Natural killer cell (primary cell): ENCODE data around the gene NKIRAS2. TPM values are rescaled to one million over a fixed set of nuclear protein-coding genes. Genes with fewer than 3 reads are reported as not detected.
A peak's percentile ranks its signal among the peaks of the same experiment; 100 is the strongest.

ENCODE experiments used
- ATAC-seq, 3 donors: fragments of 150-1000 bp in 2 of 3; fragments of 200-7000 bp in 1 of 3; cut with Tn5 transposase; 1 replicate in 1 of 3; 2 replicates in 2 of 3; pipeline ENCODE4 v1.10.0; 2021; ENCODE audit warnings: mild to moderate bottlenecking in 2 of 3, moderate library complexity in 2 of 3
- DNase-seq, 2 donors: peaks; one replicate each; pipeline versions ENCODE4 v3.0.0 to v3.0.0-alpha.2; 2013 to 2021; ENCODE audit warnings: mixed read lengths in 1 of 2
- H3K27ac ChIP-seq: one replicate; pipeline ENCODE4 v1.5.1; 2013; ENCODE audit warnings: mild to moderate bottlenecking, low read length
- H3K27me3 ChIP-seq: one replicate; pipeline ENCODE4 v1.6.1; 2013; ENCODE audit warnings: low read length; ENCODE audit not compliant: control insufficient read depth, insufficient read depth
- H3K36me3 ChIP-seq: one replicate; pipeline ENCODE4 v1.6.1; 2013; ENCODE audit warnings: low read length; ENCODE audit not compliant: control insufficient read depth, insufficient read depth
- H3K4me1 ChIP-seq: one replicate; pipeline ENCODE4 v1.6.1; 2013; ENCODE audit warnings: low read length; ENCODE audit not compliant: control insufficient read depth, insufficient read depth
- H3K4me3 ChIP-seq: one replicate; pipeline ENCODE4 v1.5.1; 2013; ENCODE audit warnings: low read length
- H3K9me3 ChIP-seq: one replicate; pipeline ENCODE4 v1.6.1; 2013; ENCODE audit warnings: low read length; ENCODE audit not compliant: control insufficient read depth, insufficient read depth
- H3K27ac Mint-ChIP-seq, 2 donors: one replicate each; pipeline ENCODE4 v1.8.0; 2022; ENCODE audit warnings: mild to moderate bottlenecking in 2 of 2, mixed read lengths in 2 of 2, moderate library complexity in 1 of 2
- H3K27me3 Mint-ChIP-seq, 2 donors: one replicate each; pipeline ENCODE4 v1.8.0; 2022; ENCODE audit warnings: low read depth in 2 of 2, mixed read lengths in 2 of 2
- H3K36me3 Mint-ChIP-seq: one replicate; pipeline ENCODE4 v1.8.0; 2022; ENCODE audit warnings: mixed read lengths
- H3K4me1 Mint-ChIP-seq, 2 donors: one replicate each; pipeline ENCODE4 v1.8.0; 2022; ENCODE audit warnings: mixed read lengths in 2 of 2
- H3K4me3 Mint-ChIP-seq: one replicate; pipeline ENCODE4 v1.8.0; 2022; ENCODE audit warnings: mild to moderate bottlenecking, moderate library complexity, mixed read lengths
- H3K9me3 Mint-ChIP-seq, 2 donors: one replicate each; pipeline ENCODE4 v1.8.0; 2022; ENCODE audit warnings: mixed read lengths in 2 of 2
- WGBS: methylation state at CpG from one replicate; pipeline ENCODE4 v1.1.7; 2013; ENCODE audit warnings: missing lambda C conversion rate; ENCODE audit not compliant: insufficient coverage; 5-methylcytosine and 5-hydroxymethylcytosine counted together
- intact Hi-C: fragments of 100-400 bp; cut with micrococcal nuclease; formaldehyde crosslinking; loops from one replicate; pipeline ENCODE4 v1.14.2; 2022
- total RNA-seq, 4 donors: library from RNA; stranded (reverse); fragments of 120-200 nt in 1 of 4; gene quantifications; one replicate each; pipeline versions ENCODE4 v1.2.3 to v1.2.4, GENCODE V29; 2013 to 2022
- TF ChIP-seq, protein P1 (sequence below): fragments of 200-600 bp; IDR thresholded peaks from one replicate; pipeline ENCODE4 v1.8.0; 2022; ENCODE audit warnings: antibody characterized with exemption

NKIRAS2 gene
- total RNA-seq, 3 donors from 2014 or later (not counting 1 experiment from before 2014, with no cell fraction given): 17.5 to 20.9 (median 19.3) TPM

DNA sequence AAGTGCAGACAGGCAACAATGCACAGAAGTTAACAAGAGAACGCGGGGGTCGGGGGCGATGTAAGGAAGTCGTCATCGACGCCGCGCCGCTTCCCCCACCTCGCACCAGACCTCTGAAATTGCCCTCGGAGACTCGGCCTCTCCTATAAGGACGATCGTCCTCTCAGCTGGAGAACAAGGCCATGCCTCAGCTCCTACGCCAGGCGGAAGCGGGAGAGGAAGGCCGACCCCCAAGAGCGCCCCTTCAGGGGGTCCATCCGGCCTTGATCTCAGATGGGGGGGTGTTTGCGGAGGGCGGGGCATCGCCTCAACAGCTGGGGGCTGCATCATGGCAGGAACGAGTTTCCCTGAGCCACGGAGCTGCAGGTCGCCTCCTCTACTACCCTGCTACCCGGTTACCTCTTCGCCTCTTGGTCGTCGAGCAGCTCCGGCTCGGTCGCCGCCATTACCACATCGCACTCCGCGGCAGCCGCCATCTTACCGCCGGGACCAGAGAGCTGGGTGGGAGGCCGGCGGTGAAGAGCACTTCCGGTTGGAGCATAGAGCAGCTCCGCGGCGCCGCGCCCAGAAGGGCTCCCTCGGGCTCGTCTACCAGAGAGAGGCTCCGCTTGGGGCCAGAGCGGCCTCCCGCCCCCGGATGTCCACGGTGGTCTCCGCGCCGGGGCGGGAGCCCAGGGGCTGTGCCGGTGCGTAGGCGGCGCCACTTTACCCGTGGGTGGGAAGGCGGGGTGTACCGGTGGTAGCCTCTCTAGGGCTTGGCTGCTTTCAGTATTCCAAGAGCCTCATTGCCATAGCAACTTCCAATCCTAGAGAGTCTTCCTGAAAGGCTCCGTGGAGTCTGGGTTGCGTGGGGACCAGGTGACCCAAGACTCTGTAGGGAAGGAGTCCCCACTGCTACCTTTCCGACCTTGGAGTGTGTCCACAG lies 2.7 kb upstream of the NKIRAS2 start, which contains the start of gene DNAJC7:
Gene DNAJC7 (minus strand): TSS at position 499 of the 925 bp plus-strand sequence. CDS start 23 bp downstream, at position 476.
- peaks cover 0 to 2% of the 10 kb centered on the region in 2 donors for H3K9me3 Mint-ChIP-seq
- peaks cover 2% of the 10 kb centered on the region for H3K36me3 ChIP-seq
- ATAC-seq (peak; percentile 79 to 92 (median 85)), DNase-seq (peak; percentile 86 to 94)
- peak within 1 kb of the TSS; percentile 96 to 99 for H3K27ac Mint-ChIP-seq
- H3K9me3 ChIP-seq: no peaks in the 10 kb centered on the region
- peaks cover 80 to 81% of the 10 kb centered on the region in 2 donors for H3K4me1 Mint-ChIP-seq
- peak within 1 kb of the TSS; percentile 99 for H3K4me3 ChIP-seq
- H3K27me3 Mint-ChIP-seq: no peaks in the 10 kb centered on the region
- WGBS: under 1% methylated on average over 70 of the region's 70 CpGs
- intact Hi-C loops: loop anchor here (1.0 kb wide), 1 partner anchor 51 kb away; the partner anchor contains the start of gene CNP
- no peaks in the 10 kb centered on the region for H3K27me3 ChIP-seq
- H3K36me3 Mint-ChIP-seq: no peaks in the 10 kb centered on the region
- H3K4me1 ChIP-seq: peaks cover 46% of the 10 kb centered on the region
- TF ChIP-seq, protein P1, sequence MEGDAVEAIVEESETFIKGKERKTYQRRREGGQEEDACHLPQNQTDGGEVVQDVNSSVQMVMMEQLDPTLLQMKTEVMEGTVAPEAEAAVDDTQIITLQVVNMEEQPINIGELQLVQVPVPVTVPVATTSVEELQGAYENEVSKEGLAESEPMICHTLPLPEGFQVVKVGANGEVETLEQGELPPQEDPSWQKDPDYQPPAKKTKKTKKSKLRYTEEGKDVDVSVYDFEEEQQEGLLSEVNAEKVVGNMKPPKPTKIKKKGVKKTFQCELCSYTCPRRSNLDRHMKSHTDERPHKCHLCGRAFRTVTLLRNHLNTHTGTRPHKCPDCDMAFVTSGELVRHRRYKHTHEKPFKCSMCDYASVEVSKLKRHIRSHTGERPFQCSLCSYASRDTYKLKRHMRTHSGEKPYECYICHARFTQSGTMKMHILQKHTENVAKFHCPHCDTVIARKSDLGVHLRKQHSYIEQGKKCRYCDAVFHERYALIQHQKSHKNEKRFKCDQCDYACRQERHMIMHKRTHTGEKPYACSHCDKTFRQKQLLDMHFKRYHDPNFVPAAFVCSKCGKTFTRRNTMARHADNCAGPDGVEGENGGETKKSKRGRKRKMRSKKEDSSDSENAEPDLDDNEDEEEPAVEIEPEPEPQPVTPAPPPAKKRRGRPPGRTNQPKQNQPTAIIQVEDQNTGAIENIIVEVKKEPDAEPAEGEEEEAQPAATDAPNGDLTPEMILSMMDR: no peak
- H3K4me3 Mint-ChIP-seq: peak within 1 kb of the TSS; percentile 99
- peak within 1 kb of the TSS; percentile 98 for H3K27ac ChIP-seq

DNA sequence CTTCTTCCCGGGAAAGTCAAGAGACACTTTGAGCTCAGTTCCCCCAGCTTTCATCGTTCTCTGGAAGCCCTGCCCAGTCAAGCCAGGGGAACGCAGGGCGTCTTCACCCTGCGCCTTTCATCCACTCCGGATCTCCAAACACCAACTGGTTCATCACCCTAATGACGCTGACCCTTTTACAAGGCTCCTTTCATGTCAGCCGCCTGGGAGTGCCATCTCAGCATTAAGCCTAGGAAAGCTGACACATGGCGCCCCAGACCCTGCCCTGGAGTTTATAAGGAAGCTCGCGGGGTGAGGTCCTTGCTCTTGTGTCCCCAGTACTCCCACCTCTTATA lies 2.1 kb upstream of the NKIRAS2 start:
- DNase-seq (no peak), ATAC-seq (peak in 1 of 3 donors; percentile 3)
- intact Hi-C loops: loop anchor here (1.0 kb wide), 1 partner anchor 52 kb away; the partner anchor contains the start of gene CNP
- Histone ChIP-seq H3K4me3 (peak overlapping the region; percentile 99), H3K4me1 (peaks cover 46% of the 10 kb centered on the region), H3K27me3 (no peaks in the 10 kb centered on the region), H3K27ac (peak overlapping the region; percentile 98), H3K36me3 (peaks cover 8% of the 10 kb centered on the region), H3K9me3 (no peaks in the 10 kb centered on the region)
- TF ChIP-seq, protein P1: no peak
- Mint-ChIP-seq H3K27me3 (no peaks in the 10 kb centered on the region), H3K4me3 (peak overlapping the region; percentile 99), H3K27ac (peak overlapping the region; percentile 96 to 99), H3K4me1 (peaks cover 78 to 79% of the 10 kb centered on the region in 2 donors), H3K9me3 (peaks cover 0 to 2% of the 10 kb centered on the region in 2 donors), H3K36me3 (no peaks in the 10 kb centered on the region)
- whole genome bisulfite sequencing: 12% methylated on average over 11 of the region's 11 CpGs

DNA sequence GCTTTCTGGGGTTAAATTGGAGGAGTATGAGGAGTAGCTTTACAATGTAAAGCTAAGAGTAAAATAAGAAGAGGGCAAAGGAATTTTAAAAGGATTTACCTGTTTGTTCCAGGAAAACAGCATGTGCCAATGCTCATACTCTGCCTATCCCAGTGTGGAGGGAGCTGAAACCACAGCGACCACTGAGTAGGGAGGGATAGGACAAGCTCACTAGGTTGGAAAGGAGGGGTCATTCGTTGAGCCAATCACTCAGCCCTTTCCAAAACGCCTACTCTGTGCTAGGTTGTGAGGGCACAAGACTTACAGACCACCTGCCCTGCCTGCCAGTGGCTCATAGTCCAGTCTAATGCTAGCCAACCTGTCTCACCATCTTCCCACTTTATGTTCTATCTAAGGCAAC lies 1.6 kb upstream of the NKIRAS2 start:
- intact Hi-C loops: no loop called here
- H3K4me1 ChIP-seq: peaks cover 46% of the 10 kb centered on the region
- H3K27ac Mint-ChIP-seq: peak overlapping the region; percentile 96 to 99
- H3K9me3 ChIP-seq: no peaks in the 10 kb centered on the region
- peak overlapping the region; percentile 99 for H3K4me3 Mint-ChIP-seq
- no peak overlapping the region for H3K27ac ChIP-seq
- WGBS: 82% methylated on average over 3 of the region's 3 CpGs
- no peaks in the 10 kb centered on the region for H3K27me3 ChIP-seq
- TF ChIP-seq, protein P1: no peak
- ATAC-seq: no peak
- H3K36me3 ChIP-seq: peaks cover 9% of the 10 kb centered on the region
- no peak overlapping the region for H3K4me3 ChIP-seq
- H3K4me1 Mint-ChIP-seq: peaks cover 73 to 74% of the 10 kb centered on the region in 2 donors
- H3K36me3 Mint-ChIP-seq: no peaks in the 10 kb centered on the region
- no peak for DNase-seq
- H3K9me3 Mint-ChIP-seq: peaks cover 0 to 2% of the 10 kb centered on the region in 2 donors
- no peaks in the 10 kb centered on the region for H3K27me3 Mint-ChIP-seq
